Neural crest cell (in vitro differentiated cells): ENCODE results near the gene BCL7C. TPM values are rescaled to one million over a fixed set of nuclear protein-coding genes. Genes with fewer than 3 reads are reported as not detected.
A peak's percentile ranks its signal among the peaks of the same experiment; 100 is the strongest.

Experiments used
- DNase-seq: peaks from one replicate; pipeline ENCODE4 v3.0.0; 2021; ENCODE audit warnings: low read depth, mixed read lengths, low spot score
- H3K27ac Mint-ChIP-seq: one replicate; pipeline ENCODE4 v1.8.0; 2021; ENCODE audit warnings: mild to moderate bottlenecking, mixed read lengths; ENCODE audit not compliant: unreplicated experiment
- H3K27me3 Mint-ChIP-seq: 2 replicates; pipeline ENCODE4 v1.8.0; 2021; ENCODE audit warnings: low read depth, mild to moderate bottlenecking, mixed read lengths
- H3K36me3 Mint-ChIP-seq: 2 replicates; pipeline ENCODE4 v1.8.0; 2021; ENCODE audit warnings: low read depth, mild to moderate bottlenecking, mixed read lengths
- H3K4me1 Mint-ChIP-seq: 2 replicates; pipeline ENCODE4 v1.8.0; 2021; ENCODE audit warnings: mixed read lengths
- H3K4me3 Mint-ChIP-seq: one replicate; pipeline ENCODE4 v1.8.0; 2021; ENCODE audit warnings: mild to moderate bottlenecking, mixed read lengths
- H3K9me3 Mint-ChIP-seq: 2 replicates; pipeline ENCODE4 v1.8.0; 2021; ENCODE audit warnings: mixed read lengths
- CTCF ChIP-seq: fragments of 200-600 bp; sonication (generic); conservative IDR thresholded peaks from 2 replicates; pipeline ENCODE4 v1.5.0; 2021; ENCODE audit warnings: antibody characterized with exemption, mild to moderate bottlenecking
- total RNA-seq: library from RNA; stranded (reverse); gene quantifications from 2 replicates; pipeline ENCODE4 v1.2.1, GENCODE V29; 2021

Gene BCL7C
- total RNA-seq, 1 donor from 2014 or later: 38.4 TPM

GRCh38 chr16:30884760-30885159 is 9.1 kb downstream of the BCL7C start:
- Mint-ChIP-seq H3K36me3 (peaks cover 14% of the 10 kb centered on the region), H3K9me3 (no peaks in the 10 kb centered on the region), H3K4me3 (peak overlapping the region; percentile 1), H3K27me3 (no peaks in the 10 kb centered on the region), H3K27ac (no peak overlapping the region), H3K4me1 (peaks cover 26% of the 10 kb centered on the region)
- no peak for DNase-seq
- no peak for TF ChIP-seq CTCF

- Mint-ChIP-seq H3K4me3 (peak overlapping the region; percentile 77), H3K9me3 (no peaks in the 10 kb centered on the region), H3K36me3 (peaks cover 8% of the 10 kb centered on the region), H3K27me3 (no peaks in the 10 kb centered on the region), H3K4me1 (peaks cover 26% of the 10 kb centered on the region), H3K27ac (no peak overlapping the region)
- TF ChIP-seq CTCF: no peak
- no peak for DNase-seq
Observed at GRCh38 chr16:30882429-30883310, 11.2 kb downstream of the BCL7C start.

GRCh38 chr16:30876867-30877266 is 17.0 kb downstream of the BCL7C start:
- no peak for DNase-seq
- Mint-ChIP-seq H3K4me1 (peaks cover 39% of the 10 kb centered on the region), H3K9me3 (no peaks in the 10 kb centered on the region), H3K4me3 (peak overlapping the region; percentile 98), H3K27me3 (no peaks in the 10 kb centered on the region), H3K27ac (peak overlapping the region; percentile 100), H3K36me3 (peaks cover 8% of the 10 kb centered on the region)
- no peak for TF ChIP-seq CTCF

- H3K27me3 Mint-ChIP-seq: no peaks in the 10 kb centered on the region
- peak overlapping the region; percentile 100 for H3K27ac Mint-ChIP-seq
- H3K36me3 Mint-ChIP-seq: peaks cover 8% of the 10 kb centered on the region
- H3K9me3 Mint-ChIP-seq: no peaks in the 10 kb centered on the region
- peak overlapping the region; percentile 98 for H3K4me3 Mint-ChIP-seq
- peak; percentile 23 for DNase-seq
- no peak for TF ChIP-seq CTCF
- peaks cover 32% of the 10 kb centered on the region for H3K4me1 Mint-ChIP-seq
Observed at GRCh38 chr16:30875871-30876801, 17.7 kb downstream of the BCL7C start.

GRCh38 chr16:30874821-30875717 is 18.8 kb downstream of the BCL7C start:
- DNase-seq: peak; percentile 88
- H3K27ac Mint-ChIP-seq: peak overlapping the region; percentile 100
- peak overlapping the region; percentile 98 for H3K4me3 Mint-ChIP-seq
- no peak for TF ChIP-seq CTCF
- H3K27me3 Mint-ChIP-seq: no peaks in the 10 kb centered on the region
- H3K9me3 Mint-ChIP-seq: no peaks in the 10 kb centered on the region
- peaks cover 8% of the 10 kb centered on the region for H3K36me3 Mint-ChIP-seq
- H3K4me1 Mint-ChIP-seq: peaks cover 29% of the 10 kb centered on the region
